AG04450 (cell line): ENCODE measurements around the gene AGXT. TPM values are rescaled to one million over a fixed set of nuclear protein-coding genes. Genes with fewer than 3 reads are reported as not detected.

Experiments
- CTCF ChIA-PET: fragments of 300-600, 350-600 bp; formaldehyde crosslinking; extraction: SDS; loops from one replicate; lab custom pipeline; 2022; ENCODE audit warnings: antibody characterized with exemption, inconsistent platforms; lab: Charles Lee
- POLR2A ChIA-PET: fragments of 350-600 bp; formaldehyde crosslinking; extraction: SDS; loops from one replicate; lab custom pipeline; 2021; ENCODE audit warnings: antibody characterized with exemption, inconsistent platforms; lab: Yijun Ruan, JAX
- DNase-seq: peaks from one replicate; pipeline ENCODE4 v3.0.0-alpha.2; 2011; ENCODE audit warnings: low read depth, low spot score
- H3K27ac ChIP-seq: one replicate; pipeline ENCODE4 v1.5.1; 2012; ENCODE audit warnings: low read depth, low read length, control low read depth
- H3K27me3 ChIP-seq: one replicate; pipeline ENCODE4 v1.6.0; 2012; ENCODE audit warnings: low read length; ENCODE audit not compliant: control insufficient read depth, insufficient read depth
- H3K4me3 ChIP-seq: 2 replicates; pipeline ENCODE4 v1.5.1; 2011; ENCODE audit warnings: mild to moderate bottlenecking, low read depth, low read length, control low read depth
- H3K9me3 ChIP-seq: 2 replicates; pipeline ENCODE4 v1.5.1; 2012; ENCODE audit warnings: low read length; ENCODE audit not compliant: control insufficient read depth, insufficient read depth
- polyA plus RNA-seq: library from polyadenylated mRNA; depleted of rRNA; stranded (reverse); fragments of >200 nt; gene quantifications from 2 replicates; pipeline ENCODE4 v1.2.3, GENCODE V29; 2011
- TF ChIP-seq, protein P1 (sequence below): IDR thresholded peaks from 2 replicates; pipeline ENCODE4 v1.5.1; 2011; ENCODE audit warnings: low read depth, low read length, control low read depth, inconsistent platforms

Gene AGXT
- polyA plus RNA-seq, 1 experiment, result not detected

DNA sequence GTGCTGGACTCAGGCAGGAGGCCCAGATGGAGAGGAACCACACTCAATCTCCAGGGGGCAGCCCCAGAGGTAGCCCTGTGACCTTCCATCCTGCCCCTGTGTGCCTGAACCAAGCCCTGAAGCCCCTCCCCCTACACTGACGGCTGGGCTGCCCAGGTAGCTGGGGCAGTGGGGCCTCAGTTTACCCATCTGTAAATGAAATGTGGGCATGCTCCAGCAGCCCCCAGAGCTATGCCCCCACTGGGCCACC is 53.3 kb downstream of the AGXT start:
- H3K27me3 ChIP-seq, result no peaks in the 10 kb centered on the region
- POLR2A ChIA-PET, result interaction anchor here (0.7 to 1.1 kb wide), 2 partner anchors 71 to 228 kb away, joined by 3 read pairs; partner anchors contain the start of gene PASK
- no peak for DNase-seq
- no peaks in the 10 kb centered on the region; the same call in 1 of the 2 replicates for H3K9me3 ChIP-seq
- CTCF ChIA-PET, result no interaction called here
- TF ChIP-seq, protein P1, sequence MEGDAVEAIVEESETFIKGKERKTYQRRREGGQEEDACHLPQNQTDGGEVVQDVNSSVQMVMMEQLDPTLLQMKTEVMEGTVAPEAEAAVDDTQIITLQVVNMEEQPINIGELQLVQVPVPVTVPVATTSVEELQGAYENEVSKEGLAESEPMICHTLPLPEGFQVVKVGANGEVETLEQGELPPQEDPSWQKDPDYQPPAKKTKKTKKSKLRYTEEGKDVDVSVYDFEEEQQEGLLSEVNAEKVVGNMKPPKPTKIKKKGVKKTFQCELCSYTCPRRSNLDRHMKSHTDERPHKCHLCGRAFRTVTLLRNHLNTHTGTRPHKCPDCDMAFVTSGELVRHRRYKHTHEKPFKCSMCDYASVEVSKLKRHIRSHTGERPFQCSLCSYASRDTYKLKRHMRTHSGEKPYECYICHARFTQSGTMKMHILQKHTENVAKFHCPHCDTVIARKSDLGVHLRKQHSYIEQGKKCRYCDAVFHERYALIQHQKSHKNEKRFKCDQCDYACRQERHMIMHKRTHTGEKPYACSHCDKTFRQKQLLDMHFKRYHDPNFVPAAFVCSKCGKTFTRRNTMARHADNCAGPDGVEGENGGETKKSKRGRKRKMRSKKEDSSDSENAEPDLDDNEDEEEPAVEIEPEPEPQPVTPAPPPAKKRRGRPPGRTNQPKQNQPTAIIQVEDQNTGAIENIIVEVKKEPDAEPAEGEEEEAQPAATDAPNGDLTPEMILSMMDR, result no peak
- H3K27ac ChIP-seq, result peak overlapping the region; percentile 99
- H3K4me3 ChIP-seq, result no peak overlapping the region

DNA sequence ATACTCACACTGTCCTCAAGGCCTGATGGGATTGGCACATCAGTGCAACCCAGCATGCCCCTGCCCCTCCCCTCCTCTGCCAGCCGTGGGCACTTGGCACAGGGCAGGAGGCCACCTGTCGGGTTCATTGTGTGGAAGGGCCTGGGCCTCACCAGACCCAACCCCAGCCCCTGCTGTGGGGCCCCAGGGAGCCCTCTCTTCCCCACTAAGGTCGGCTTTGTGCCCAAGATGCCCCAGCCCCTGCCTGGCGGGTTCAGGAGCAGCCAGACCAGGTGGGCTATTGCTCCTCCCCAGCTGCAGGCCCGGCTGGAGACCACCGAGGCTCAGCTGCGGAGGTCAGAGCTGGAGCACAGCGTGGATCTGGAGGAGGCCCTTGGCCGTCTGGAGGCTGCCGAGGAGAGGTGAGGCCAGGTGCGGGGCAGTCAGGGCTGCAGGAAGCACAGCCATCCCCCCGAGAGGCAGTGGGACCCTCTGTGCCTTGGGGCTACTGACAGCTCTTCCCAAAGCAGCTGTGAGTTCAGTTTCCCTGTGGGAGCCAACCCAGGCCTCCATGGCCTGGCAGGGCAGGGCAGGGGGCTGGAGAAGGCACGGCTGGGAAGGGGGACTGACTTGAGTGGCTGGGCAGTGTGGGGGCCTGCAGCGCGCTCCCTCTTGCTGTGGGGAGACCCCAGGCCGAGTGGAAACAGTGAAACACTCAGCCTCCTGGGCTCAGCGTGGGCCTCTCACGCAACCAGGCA is 53.8 kb downstream of the AGXT start:
- no peaks in the 10 kb centered on the region; the same call in 1 of the 2 replicates for H3K9me3 ChIP-seq
- TF ChIP-seq, protein P1, result no peak
- H3K4me3 ChIP-seq, result no peak overlapping the region
- H3K27ac ChIP-seq, result peak overlapping the region; percentile 21
- DNase-seq, result no peak
- ChIA-PET POLR2A (no interaction called here), CTCF (interaction anchor here (0.6 kb wide), 1 partner anchor 80 kb away, joined by 3 read pairs; no protein-coding TSS in a partner anchor)
- H3K27me3 ChIP-seq, result no peaks in the 10 kb centered on the region

DNA sequence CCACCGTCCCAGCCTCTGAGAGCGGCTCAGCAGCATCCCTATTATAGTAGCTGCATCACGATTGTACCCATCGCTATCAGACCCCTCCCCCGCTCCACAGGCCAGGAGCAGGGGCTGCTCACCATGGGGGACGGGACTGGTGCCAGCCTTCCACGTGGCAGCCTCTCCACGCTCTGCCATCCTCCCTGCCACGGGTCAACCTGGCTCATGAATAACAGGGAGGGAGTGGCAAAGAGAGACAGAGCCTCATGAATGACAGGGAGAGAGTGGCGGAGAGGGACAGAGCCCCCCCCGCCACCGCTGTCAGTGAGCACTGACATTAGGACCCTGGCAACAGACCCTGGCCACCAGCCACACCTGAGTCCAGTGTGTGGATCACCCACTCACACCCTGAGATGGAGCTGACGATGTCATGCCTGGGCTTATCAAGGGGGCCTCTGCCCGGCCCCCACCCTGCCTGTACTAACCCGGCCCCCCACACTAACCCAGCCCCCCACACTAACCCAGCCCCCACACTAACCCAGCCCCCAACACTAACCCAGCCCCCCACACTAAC is 54.4 kb downstream of the AGXT start:
- no peak for DNase-seq
- H3K27ac ChIP-seq, result no peak overlapping the region
- no peaks in the 10 kb centered on the region; the same call in 1 of the 2 replicates for H3K9me3 ChIP-seq
- TF ChIP-seq, protein P1, result no peak
- ChIA-PET CTCF (interaction anchor here (0.6 kb wide), 1 partner anchor 81 kb away, joined by 3 read pairs; no protein-coding TSS in a partner anchor), POLR2A (no interaction called here)
- H3K4me3 ChIP-seq, result no peak overlapping the region
- H3K27me3 ChIP-seq, result no peaks in the 10 kb centered on the region

DNA sequence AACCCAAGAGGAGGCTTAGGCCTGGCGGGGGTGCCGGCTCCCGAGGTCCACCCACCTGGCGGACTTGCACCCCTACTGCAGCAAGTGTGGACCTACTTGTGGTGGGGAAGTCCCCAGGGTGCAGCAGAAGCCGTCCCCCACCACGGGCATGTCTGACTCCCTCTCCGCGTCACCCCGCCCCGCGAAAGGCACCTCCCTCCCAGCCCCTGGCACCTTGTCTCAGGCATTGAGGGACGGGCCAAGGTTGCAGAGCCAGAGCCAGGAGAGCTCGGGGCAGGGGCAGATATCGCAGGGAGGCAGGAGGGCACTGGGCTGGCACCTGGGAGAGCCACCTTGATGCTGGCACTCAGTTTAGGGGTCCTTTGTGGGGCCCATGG is 56.6 kb downstream of the AGXT start:
- peaks cover 8% of the 10 kb centered on the region for H3K27me3 ChIP-seq
- peaks cover 4% of the 10 kb centered on the region; the same call in 1 of the 2 replicates for H3K9me3 ChIP-seq
- ChIA-PET POLR2A (no interaction called here), CTCF (interaction anchor here (3.3 kb wide), 1 partner anchor 10 kb away, joined by 19 read pairs; no protein-coding TSS in a partner anchor)
- H3K27ac ChIP-seq, result no peak overlapping the region
- H3K4me3 ChIP-seq, result no peak overlapping the region
- TF ChIP-seq, protein P1, result no peak
- no peak for DNase-seq
